H54 (cell line): ENCODE data around the gene KLHL10.

Experiments used
- DNase-seq: peaks from one replicate; pipeline ENCODE4 v3.0.0; 2011; ENCODE audit warnings: low spot score, mixed read lengths; ENCODE audit not compliant: insufficient read length
- FAIRE-seq: peaks from 3 replicates; lab custom pipeline; 2011; peaks lifted over from hg19 to GRCh38; lab: Jason Lieb, UNC
- POLR2A ChIP-seq: IDR thresholded peaks from 2 replicates; pipeline ENCODE4 v1.6.1; 2011; ENCODE audit warnings: low read depth, mild to moderate bottlenecking, low read length

The KLHL10 gene

DNA sequence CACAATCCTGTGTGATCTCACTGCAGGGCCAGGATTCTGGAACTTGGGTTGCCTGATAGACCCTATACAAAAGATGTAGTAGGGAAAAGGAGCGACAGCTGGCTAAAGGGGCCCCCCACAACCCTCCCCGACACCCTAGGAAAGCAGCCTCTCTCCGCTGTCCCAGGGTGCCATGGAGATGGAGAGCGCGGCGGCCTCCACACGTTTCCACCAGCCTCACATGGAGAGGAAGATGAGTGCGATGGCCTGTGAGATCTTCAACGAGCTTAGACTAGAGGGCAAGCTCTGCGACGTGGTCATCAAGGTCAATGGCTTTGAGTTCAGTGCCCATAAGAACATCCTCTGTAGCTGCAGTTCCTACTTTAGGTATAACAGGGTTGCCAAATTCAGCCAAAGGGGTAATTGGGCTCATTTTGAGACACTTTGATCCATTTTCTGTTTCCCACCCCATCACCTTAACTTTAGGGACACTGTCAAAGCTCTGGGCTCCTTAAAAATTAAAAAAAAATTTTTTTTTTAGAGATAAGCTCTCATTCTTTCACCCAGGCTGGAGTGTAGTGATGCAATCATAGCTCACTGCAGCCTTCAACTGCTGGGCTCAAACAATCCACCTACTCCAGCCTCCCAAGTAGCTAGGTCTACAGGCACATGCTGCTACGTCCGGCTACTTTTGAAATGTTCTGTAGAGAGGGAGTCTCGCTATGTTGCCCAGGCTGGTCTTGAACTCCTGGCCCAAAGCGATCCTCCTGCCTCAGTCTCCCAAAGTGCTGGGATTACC, at the start of gene KLHL10:
TSS of gene KLHL10 (plus strand) at position 65 of the 778 bp plus-strand sequence. CDS start at position 173, 108 bp downstream.
- no peak for TF ChIP-seq POLR2A
- DNase-seq, result no peak
- no peak for FAIRE-seq

- no peak for FAIRE-seq
- DNase-seq, result peak; percentile 78
- TF ChIP-seq POLR2A, result peak; percentile 50; the same call in 1 of the 2 replicates
Observed at GRCh38 chr17:41792845-41793783, 44.5 kb upstream of the KLHL10 start.

- no peak for DNase-seq
- TF ChIP-seq POLR2A, result no peak
- FAIRE-seq, result no peak
Observed at GRCh38 chr17:41793784-41794539, 43.7 kb upstream of the KLHL10 start.

- no peak for TF ChIP-seq POLR2A
- no peak for DNase-seq
- FAIRE-seq, result no peak
Observed at GRCh38 chr17:41794540-41794975, 43.1 kb upstream of the KLHL10 start.

DNA sequence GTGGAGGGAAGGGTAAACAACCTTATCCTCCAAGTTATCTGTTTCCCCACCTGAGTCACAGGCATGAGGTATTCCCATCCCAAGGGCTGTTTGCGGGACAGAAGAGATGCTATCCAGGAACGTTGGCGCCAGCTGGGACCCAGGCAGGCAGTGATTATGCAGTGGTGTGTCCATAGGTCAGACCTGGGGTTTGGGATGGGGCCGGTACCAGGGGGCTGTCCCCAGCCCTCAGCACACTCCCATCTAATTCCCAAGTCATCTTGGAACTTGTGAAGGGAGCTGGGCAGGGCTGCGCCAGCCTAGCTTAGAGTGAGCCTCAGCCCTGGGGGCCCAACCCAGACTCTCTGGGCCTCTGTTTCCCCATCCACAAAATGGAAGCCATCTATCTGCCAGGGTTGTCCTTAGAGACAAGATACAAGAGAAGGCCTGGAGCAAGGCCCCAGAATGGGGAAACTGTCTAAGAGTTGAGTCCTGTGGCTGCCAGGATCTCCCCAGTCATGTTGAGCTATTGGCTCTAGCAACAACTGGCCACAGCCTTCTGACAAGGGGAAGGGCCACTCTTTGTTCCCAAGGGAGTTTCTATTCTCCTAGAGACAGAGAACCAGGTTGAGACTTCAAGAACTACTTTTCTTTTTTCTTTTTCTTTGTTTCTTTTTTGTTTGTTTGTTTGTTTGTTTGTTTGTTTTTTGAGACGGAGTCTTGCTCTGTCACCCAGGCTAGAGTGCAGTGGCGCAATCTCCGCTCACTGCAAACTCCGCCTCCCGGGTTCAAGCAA, 41.3 kb upstream of the KLHL10 start:
- DNase-seq, result no peak
- no peak for TF ChIP-seq POLR2A
- no peak for FAIRE-seq

DNA sequence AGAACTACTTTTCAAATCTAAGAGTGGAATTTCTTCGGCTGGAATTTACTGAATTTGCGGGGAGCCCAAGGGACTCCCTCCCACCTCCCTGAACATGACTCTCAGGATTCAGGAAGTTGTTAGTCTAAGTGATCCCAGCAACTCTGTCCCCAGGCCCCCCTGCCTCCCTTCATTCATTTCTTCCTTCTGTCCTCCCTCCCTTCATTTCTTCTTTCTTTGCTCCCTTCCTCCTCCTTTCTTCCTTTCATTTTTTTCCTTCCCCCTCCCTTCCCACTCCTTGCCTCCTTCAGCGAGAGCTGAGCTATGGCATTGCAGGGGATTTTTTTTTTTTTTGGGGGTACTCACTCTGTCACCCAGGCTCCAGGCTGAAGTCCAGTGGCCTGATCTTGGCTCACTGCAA, 40.2 kb upstream of the KLHL10 start:
- TF ChIP-seq POLR2A, result no peak
- no peak for DNase-seq
- no peak for FAIRE-seq

GRCh38 chr17:41799366-41799765, 38.3 kb upstream of the KLHL10 start:
- no peak for TF ChIP-seq POLR2A
- FAIRE-seq (no peak), DNase-seq (no peak)

GRCh38 chr17:41800601-41801373, 36.8 kb upstream of the KLHL10 start:
- TF ChIP-seq POLR2A, result no peak
- DNase-seq (no peak), FAIRE-seq (no peak)

DNA sequence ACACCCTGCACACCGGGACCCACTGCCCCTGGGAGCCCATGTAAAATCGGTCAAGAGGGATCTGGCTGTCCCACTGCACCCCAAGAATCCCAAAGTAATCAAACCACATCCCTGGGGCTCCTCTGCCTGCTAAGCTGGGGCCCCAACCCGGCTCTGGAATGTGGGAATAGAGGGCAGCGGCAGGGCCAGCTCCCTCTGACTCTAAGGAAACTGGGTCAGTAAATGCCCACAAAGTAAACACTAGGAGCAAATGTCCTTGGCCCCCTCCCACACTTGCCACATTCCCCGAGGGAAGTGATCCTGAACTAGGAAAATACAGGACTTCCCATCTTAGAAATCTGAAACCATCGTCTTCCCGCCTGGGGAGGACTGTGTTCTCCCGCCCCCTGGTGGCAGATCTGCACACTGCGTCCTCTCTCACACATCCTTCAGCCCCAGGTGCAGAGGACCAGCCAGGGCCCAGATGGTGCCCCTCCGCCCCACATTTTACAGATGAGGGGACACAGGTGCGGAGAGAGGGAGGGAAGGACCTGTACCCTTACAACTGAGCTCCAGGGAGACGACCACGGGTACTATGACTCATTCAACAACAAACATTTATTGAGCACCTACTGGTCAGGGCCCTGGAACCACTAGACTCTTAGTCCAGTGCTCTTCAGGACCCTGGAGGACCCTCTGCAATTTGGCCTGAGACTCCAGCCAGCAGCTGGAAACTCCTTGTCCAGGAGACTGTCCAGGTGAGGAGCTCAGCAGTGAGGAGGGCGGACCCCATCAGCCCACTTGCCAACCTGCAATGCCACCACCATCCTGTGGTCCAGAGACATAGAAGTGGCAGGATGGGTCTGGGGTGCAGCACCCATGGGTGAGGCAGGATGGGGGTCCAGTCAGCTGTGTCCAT, 36.0 kb upstream of the KLHL10 start:
- DNase-seq (peak; percentile 80), FAIRE-seq (no peak)
- no peak for TF ChIP-seq POLR2A

- TF ChIP-seq POLR2A, result no peak
- no peak for FAIRE-seq
- DNase-seq, result no peak
Observed at GRCh38 chr17:41803049-41804020, 34.3 kb upstream of the KLHL10 start.
